ENCODE results near the gene C1orf53. TPM values are rescaled to one million over a fixed set of nuclear protein-coding genes. Genes with fewer than 3 reads are reported as not detected.
"Not testable (repeated sequence)": the region's sequence is repeated elsewhere in the genome, so short reads cannot be mapped to it uniquely, and the experiment has no call there.

The C1orf53 gene
- total and polyA plus RNA-seq, 4 experiments from 2014 or later: not detected

GRCh38 chr1:197939159-197939980 is 36.9 kb downstream of the C1orf53 start:
- H3K36me3 Mint-ChIP-seq; H3K4me1 Mint-ChIP-seq; DNase-seq; intact Hi-C loops (cut with micrococcal nuclease); H3K4me1 ChIP-seq (ENCODE audit: insufficient read depth, low read length); H3K27me3 ChIP-seq (ENCODE audit: insufficient read depth, low read length); H3K27ac ChIP-seq (ENCODE audit: low read depth, low read length); H3K27ac Mint-ChIP-seq; H3K9me3 Mint-ChIP-seq; H3K4me3 ChIP-seq (ENCODE audit: low read length in 2 of 2); H3K9me3 ChIP-seq (ENCODE audit: control insufficient read depth in 1 of 2, low read length in 2 of 2); CTCF ChIA-PET (ENCODE audit: partially characterized antibody); H3K36me3 ChIP-seq (ENCODE audit: insufficient read depth, low read length); POLR2A ChIA-PET (ENCODE audit: partially characterized antibody): not testable (repeated sequence)
- Mint-ChIP-seq H3K27me3 (peaks cover 12 to 14% of the 10 kb centered on the region in 2 donors), H3K4me3 (peak overlapping the region in 1 of 8 donors; percentile 7)

DNA sequence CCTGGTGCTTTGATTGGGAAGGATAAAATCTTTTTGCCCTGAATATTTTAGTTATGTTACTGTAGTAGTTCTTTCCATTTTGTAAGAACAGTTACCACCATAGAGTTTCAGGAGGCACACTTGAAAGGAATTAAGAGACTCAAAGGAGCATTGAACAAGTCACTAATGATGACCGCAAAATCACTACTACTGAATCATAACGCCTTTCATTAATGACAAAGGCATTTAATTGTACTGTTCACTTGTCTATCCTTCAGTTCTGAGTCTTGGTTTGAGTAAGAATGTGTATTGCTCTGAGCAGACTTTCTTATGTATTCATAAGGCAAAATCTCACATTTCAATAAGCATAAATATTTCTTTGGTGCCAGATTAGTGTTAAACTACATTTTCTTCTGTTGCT is 39.6 kb downstream of the C1orf53 start:
- H3K4me3 Mint-ChIP-seq: no peak overlapping the region
- intact Hi-C loops (cut with micrococcal nuclease): no loop called here
- ChIA-PET CTCF (ENCODE audit: partially characterized antibody) (no interaction called here), POLR2A (ENCODE audit: partially characterized antibody) (no interaction called here)
- Histone ChIP-seq H3K27ac (ENCODE audit: low read depth, low read length) (no peak overlapping the region), H3K9me3 (ENCODE audit: control insufficient read depth in 1 of 2, low read length in 2 of 2) (no peaks in the 10 kb centered on the region), H3K27me3 (ENCODE audit: insufficient read depth, low read length) (no peaks in the 10 kb centered on the region), H3K4me1 (ENCODE audit: insufficient read depth, low read length) (no peaks in the 10 kb centered on the region), H3K4me3 (ENCODE audit: low read length in 2 of 2) (no peak overlapping the region), H3K36me3 (ENCODE audit: insufficient read depth, low read length) (no peaks in the 10 kb centered on the region)
- no peaks in the 10 kb centered on the region for H3K36me3 Mint-ChIP-seq
- H3K4me1 Mint-ChIP-seq: no peaks in the 10 kb centered on the region
- peaks cover 10 to 16% of the 10 kb centered on the region in 2 donors for H3K27me3 Mint-ChIP-seq
- no peak for DNase-seq
- peaks cover 0 to 2% (median 0%) of the 10 kb centered on the region in 8 donors for H3K9me3 Mint-ChIP-seq
- H3K27ac Mint-ChIP-seq: no peak overlapping the region

GRCh38 chr1:197944485-197944884 is 42.1 kb downstream of the C1orf53 start:
- CTCF ChIA-PET (ENCODE audit: partially characterized antibody): interaction anchor here (1.5 kb wide), 1 partner anchor 20 kb away, joined by 5 read pairs; no protein-coding TSS in a partner anchor
- H3K27me3 ChIP-seq (ENCODE audit: insufficient read depth, low read length): no peaks in the 10 kb centered on the region
- DNase-seq: no peak
- H3K4me3 ChIP-seq (ENCODE audit: low read length in 2 of 2): no peak overlapping the region
- Mint-ChIP-seq H3K27me3 (peaks cover 5 to 9% of the 10 kb centered on the region in 2 donors), H3K4me3 (no peak overlapping the region), H3K36me3 (no peaks in the 10 kb centered on the region), H3K4me1 (peaks cover 14 to 20% (median 19%) of the 10 kb centered on the region in 4 donors), H3K9me3 (no peaks in the 10 kb centered on the region), H3K27ac (no peak overlapping the region)
- H3K4me1 ChIP-seq (ENCODE audit: insufficient read depth, low read length): peaks cover 15% of the 10 kb centered on the region
- intact Hi-C loops (cut with micrococcal nuclease): no loop called here
- H3K27ac ChIP-seq (ENCODE audit: low read depth, low read length): no peak overlapping the region
- H3K9me3 ChIP-seq (ENCODE audit: control insufficient read depth in 1 of 2, low read length in 2 of 2): no peaks in the 10 kb centered on the region
- H3K36me3 ChIP-seq (ENCODE audit: insufficient read depth, low read length): no peaks in the 10 kb centered on the region
- POLR2A ChIA-PET (ENCODE audit: partially characterized antibody): no interaction called here

DNA sequence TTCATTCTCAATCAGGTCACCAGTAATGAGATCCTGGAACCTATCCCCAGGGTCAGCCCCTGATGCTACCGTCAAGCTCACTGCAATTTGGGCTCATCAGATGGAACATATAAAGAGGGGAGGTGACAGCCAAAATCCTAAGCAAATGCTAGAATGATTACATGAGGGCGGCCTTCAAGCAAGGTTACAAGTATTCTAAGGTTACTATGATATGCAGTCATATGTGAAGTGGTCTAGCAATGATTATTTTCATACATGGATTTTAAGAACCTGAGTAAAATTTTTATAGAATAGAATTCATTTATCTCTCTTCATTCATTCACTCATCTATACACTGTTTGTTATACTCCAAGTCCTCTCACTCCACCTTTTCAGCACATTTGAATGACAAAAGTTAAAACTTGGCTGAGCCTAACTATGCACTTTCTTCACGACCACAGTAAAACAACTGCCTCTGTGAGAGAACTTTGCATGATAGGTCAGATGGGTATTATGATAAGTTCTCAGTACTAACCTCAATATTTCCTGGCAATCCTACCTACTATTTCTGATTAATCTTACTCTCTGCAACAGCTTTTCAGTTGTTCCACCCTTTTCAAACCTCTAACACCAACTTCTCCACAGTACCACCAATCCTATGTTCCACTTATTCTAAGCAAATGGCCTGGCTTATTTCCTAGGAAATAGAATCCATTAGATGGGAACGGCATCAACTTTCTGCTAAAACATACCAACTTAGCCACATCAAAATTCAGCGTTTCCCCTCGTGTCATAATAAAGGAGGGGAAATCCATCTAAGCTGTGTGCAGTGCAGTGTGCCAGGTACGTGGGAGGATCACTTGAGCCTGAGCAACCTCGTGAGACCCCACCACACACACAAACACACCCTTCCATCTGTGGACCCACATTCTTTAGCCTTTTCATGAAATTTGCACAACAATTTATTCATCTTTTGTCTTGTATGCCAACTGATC is 46.8 kb downstream of the C1orf53 start:
- intact Hi-C loops (cut with micrococcal nuclease): no loop called here
- no peaks in the 10 kb centered on the region for H3K9me3 ChIP-seq (ENCODE audit: control insufficient read depth in 1 of 2, low read length in 2 of 2)
- peak overlapping the region; percentile 7 for H3K27ac ChIP-seq (ENCODE audit: low read depth, low read length)
- Mint-ChIP-seq H3K4me1 (peaks cover 22 to 37% (median 35%) of the 10 kb centered on the region in 4 donors), H3K27me3 (peaks cover 0 to 3% of the 10 kb centered on the region in 2 donors), H3K9me3 (peaks cover 0 to 4% (median 0%) of the 10 kb centered on the region in 8 donors), H3K4me3 (peak overlapping the region in 7 of 8 donors; percentile 60 to 80 (median 70)), H3K36me3 (no peaks in the 10 kb centered on the region), H3K27ac (peak overlapping the region; percentile 22 to 90 (median 62))
- peaks cover 21% of the 10 kb centered on the region for H3K4me1 ChIP-seq (ENCODE audit: insufficient read depth, low read length)
- H3K36me3 ChIP-seq (ENCODE audit: insufficient read depth, low read length): no peaks in the 10 kb centered on the region
- DNase-seq: peak in 4 of 5 donors; percentile 38 to 59 (median 40)
- POLR2A ChIA-PET (ENCODE audit: partially characterized antibody): no interaction called here
- CTCF ChIA-PET (ENCODE audit: partially characterized antibody): interaction anchor here (1.0 kb wide), 1 partner anchor 23 kb away, joined by 3 read pairs; no protein-coding TSS in a partner anchor
- H3K4me3 ChIP-seq (ENCODE audit: low read length in 2 of 2): no peak overlapping the region
- H3K27me3 ChIP-seq (ENCODE audit: insufficient read depth, low read length): no peaks in the 10 kb centered on the region

DNA sequence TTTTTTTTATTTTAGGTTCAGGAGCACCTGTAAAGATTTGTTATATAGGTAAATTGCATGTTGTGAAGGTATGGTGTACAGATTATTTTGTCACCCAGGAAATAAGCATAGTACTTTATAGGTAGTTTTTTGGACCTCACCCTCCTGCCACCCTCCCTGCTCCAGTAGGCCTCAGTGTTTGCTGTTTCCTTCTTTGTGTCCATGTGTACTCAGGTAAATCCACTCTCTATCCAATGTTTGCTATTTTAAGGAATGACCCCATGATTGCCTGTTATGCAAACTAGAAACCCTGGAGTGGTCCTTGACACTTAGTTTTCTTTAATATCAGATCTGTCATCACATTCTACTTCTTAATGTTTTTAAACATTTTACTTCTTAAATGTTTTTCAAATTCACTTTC is 48.7 kb downstream of the C1orf53 start:
- POLR2A ChIA-PET (ENCODE audit: partially characterized antibody): no interaction called here
- H3K4me3 Mint-ChIP-seq: peak overlapping the region in 1 of 8 donors; percentile 26

GRCh38 chr1:197951617-197952175 is 49.3 kb downstream of the C1orf53 start:
- H3K9me3 Mint-ChIP-seq: peaks cover 0 to 4% (median 0%) of the 10 kb centered on the region in 8 donors
- intact Hi-C loops (cut with micrococcal nuclease): no loop called here
- H3K4me3 Mint-ChIP-seq: no peak overlapping the region
- H3K27me3 ChIP-seq (ENCODE audit: insufficient read depth, low read length): no peaks in the 10 kb centered on the region
- ChIA-PET POLR2A (ENCODE audit: partially characterized antibody) (no interaction called here), CTCF (ENCODE audit: partially characterized antibody) (no interaction called here)
- H3K27ac Mint-ChIP-seq: peak overlapping the region in 1 of 7 donors; percentile 54
- H3K4me1 ChIP-seq (ENCODE audit: insufficient read depth, low read length): peaks cover 21% of the 10 kb centered on the region
- no peak overlapping the region for H3K27ac ChIP-seq (ENCODE audit: low read depth, low read length)
- peaks cover 23 to 37% (median 35%) of the 10 kb centered on the region in 4 donors for H3K4me1 Mint-ChIP-seq
- no peaks in the 10 kb centered on the region for H3K36me3 ChIP-seq (ENCODE audit: insufficient read depth, low read length)
- no peak overlapping the region for H3K4me3 ChIP-seq (ENCODE audit: low read length in 2 of 2)
- no peak for DNase-seq
- no peaks in the 10 kb centered on the region for H3K9me3 ChIP-seq (ENCODE audit: control insufficient read depth in 1 of 2, low read length in 2 of 2)
- no peaks in the 10 kb centered on the region for H3K27me3 Mint-ChIP-seq
- H3K36me3 Mint-ChIP-seq: no peaks in the 10 kb centered on the region

More for the DNA sequence above, 48.7 kb downstream of the C1orf53 start:
- no peak overlapping the region for H3K4me3 ChIP-seq (ENCODE audit: low read length in 2 of 2)
- H3K27me3 ChIP-seq (ENCODE audit: insufficient read depth, low read length): no peaks in the 10 kb centered on the region
- DNase-seq: no peak
- no peaks in the 10 kb centered on the region for H3K36me3 ChIP-seq (ENCODE audit: insufficient read depth, low read length)
- Mint-ChIP-seq H3K27me3 (no peaks in the 10 kb centered on the region), H3K27ac (peak overlapping the region in 1 of 7 donors; percentile 54), H3K4me1 (peaks cover 23 to 37% (median 35%) of the 10 kb centered on the region in 4 donors), H3K9me3 (peaks cover 0 to 4% (median 0%) of the 10 kb centered on the region in 8 donors), H3K36me3 (no peaks in the 10 kb centered on the region)
- H3K27ac ChIP-seq (ENCODE audit: low read depth, low read length): no peak overlapping the region
- intact Hi-C loops (cut with micrococcal nuclease): no loop called here
- H3K4me1 ChIP-seq (ENCODE audit: insufficient read depth, low read length): peaks cover 21% of the 10 kb centered on the region
- no peaks in the 10 kb centered on the region for H3K9me3 ChIP-seq (ENCODE audit: control insufficient read depth in 1 of 2, low read length in 2 of 2)
- CTCF ChIA-PET (ENCODE audit: partially characterized antibody): no interaction called here

DNA sequence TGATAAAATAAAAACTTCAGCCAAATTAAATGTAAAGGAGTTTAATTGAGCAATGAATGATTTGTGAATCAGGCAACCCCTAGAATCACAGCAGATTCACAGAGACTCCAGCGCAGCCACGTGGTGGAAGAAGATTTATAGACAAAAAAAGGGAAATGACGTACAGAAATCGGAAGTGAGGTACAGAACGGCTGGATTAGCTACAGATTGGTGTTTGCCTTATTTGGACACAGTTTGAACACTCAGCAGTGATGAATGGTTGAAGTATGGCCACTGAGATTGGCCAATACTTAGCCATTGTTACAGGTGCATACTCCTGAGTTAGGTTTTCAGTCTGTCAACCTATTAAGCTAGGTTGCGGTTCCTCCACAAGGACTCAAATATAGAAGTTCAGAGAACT is 51.0 kb downstream of the C1orf53 start:
- H3K27me3 Mint-ChIP-seq; H3K27ac ChIP-seq (ENCODE audit: low read depth, low read length); CTCF ChIA-PET (ENCODE audit: partially characterized antibody); H3K27ac Mint-ChIP-seq; H3K27me3 ChIP-seq (ENCODE audit: insufficient read depth, low read length); H3K9me3 ChIP-seq (ENCODE audit: control insufficient read depth in 1 of 2, low read length in 2 of 2); H3K4me3 Mint-ChIP-seq; POLR2A ChIA-PET (ENCODE audit: partially characterized antibody); intact Hi-C loops (cut with micrococcal nuclease); H3K36me3 Mint-ChIP-seq; H3K9me3 Mint-ChIP-seq; H3K36me3 ChIP-seq (ENCODE audit: insufficient read depth, low read length); H3K4me3 ChIP-seq (ENCODE audit: low read length in 2 of 2); DNase-seq: not testable (repeated sequence)
- H3K4me1 Mint-ChIP-seq: peaks cover 18 to 27% (median 26%) of the 10 kb centered on the region in 4 donors
- peaks cover 16% of the 10 kb centered on the region for H3K4me1 ChIP-seq (ENCODE audit: insufficient read depth, low read length)
